Measurements from ENCODE around the gene FASN. TPM values are rescaled to one million over a fixed set of nuclear protein-coding genes. Genes with fewer than 3 reads are reported as not detected.

FASN gene
- total RNA-seq, 2 experiments from 2014 or later, result 111 to 364 TPM

DNA sequence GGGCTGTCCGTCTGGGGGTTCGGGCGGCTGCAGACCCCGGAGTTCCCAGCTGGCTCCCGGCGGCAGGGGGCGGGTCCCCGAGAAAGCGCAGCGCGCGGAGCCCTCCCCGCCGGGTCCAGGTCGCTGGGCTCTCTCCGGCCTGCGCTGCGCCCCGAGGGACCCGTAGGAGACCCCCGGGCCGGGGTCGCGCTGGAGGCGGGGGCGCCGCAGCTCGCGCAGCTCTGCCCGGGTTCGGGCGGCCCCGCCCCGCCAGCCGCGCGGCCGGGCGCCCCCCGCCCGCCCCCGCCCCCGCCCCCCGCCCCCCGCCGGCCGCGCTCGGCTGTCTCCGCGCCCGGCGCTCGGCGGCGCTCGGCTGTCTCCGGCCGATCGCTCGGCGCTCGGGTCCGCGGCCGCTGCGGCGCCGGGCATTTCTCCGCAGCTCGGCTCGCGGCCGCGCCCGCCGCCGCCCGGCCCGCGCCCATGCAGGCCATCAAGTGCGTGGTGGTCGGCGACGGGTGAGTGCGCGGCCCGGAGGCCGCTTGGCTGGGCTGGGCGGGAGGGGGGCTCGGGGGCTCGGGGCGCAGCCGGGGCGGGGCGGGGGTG lies 66.6 kb downstream of the FASN start, which contains the start of gene RAC3:
TSS of gene RAC3 (plus strand) at position 376 of the 582 bp plus-strand sequence. CDS start at position 460, 84 bp downstream.
- Histone ChIP-seq H3K9me2 (ENCODE audit: insufficient read depth, low read length) (no peaks in the 10 kb centered on the region), H3K27ac (ENCODE audit: low read depth, low read length, poor library complexity, severe bottlenecking) (no peak within 1 kb of the TSS), H3K9me3 (ENCODE audit: low read length) (no peaks in the 10 kb centered on the region), H3K36me3 (ENCODE audit: insufficient read depth, low read length) (no peaks in the 10 kb centered on the region), H4K20me1 (ENCODE audit: insufficient read depth, low read length) (0 out of 2 replicates have a peak, but pooled peaks cover under 1% of the 10 kb centered on the region), H3K79me2 (ENCODE audit: insufficient read depth, low read depth, low read length) (no peaks in the 10 kb centered on the region), H3K4me2 (ENCODE audit: low read length) (peak within 1 kb of the TSS; percentile 62), H2AFZ (ENCODE audit: low read length) (peak within 1 kb of the TSS; percentile 59), H3K4me3 (ENCODE audit: low read depth, low read length, poor library complexity, severe bottlenecking) (peak within 1 kb of the TSS; percentile 51), H3K4me1 (ENCODE audit: insufficient read depth, low read length, poor library complexity, severe bottlenecking) (peaks cover 16% of the 10 kb centered on the region)
- DNase-seq (ENCODE audit: low spot score), result no peak
- no TSS peak for BruUV-seq (replicated peaks)
- ChIA-PET POLR2A (no interaction called here), CTCF (ENCODE audit: unreplicated experiment) (no interaction called here)
- TF ChIP-seq, protein P1, sequence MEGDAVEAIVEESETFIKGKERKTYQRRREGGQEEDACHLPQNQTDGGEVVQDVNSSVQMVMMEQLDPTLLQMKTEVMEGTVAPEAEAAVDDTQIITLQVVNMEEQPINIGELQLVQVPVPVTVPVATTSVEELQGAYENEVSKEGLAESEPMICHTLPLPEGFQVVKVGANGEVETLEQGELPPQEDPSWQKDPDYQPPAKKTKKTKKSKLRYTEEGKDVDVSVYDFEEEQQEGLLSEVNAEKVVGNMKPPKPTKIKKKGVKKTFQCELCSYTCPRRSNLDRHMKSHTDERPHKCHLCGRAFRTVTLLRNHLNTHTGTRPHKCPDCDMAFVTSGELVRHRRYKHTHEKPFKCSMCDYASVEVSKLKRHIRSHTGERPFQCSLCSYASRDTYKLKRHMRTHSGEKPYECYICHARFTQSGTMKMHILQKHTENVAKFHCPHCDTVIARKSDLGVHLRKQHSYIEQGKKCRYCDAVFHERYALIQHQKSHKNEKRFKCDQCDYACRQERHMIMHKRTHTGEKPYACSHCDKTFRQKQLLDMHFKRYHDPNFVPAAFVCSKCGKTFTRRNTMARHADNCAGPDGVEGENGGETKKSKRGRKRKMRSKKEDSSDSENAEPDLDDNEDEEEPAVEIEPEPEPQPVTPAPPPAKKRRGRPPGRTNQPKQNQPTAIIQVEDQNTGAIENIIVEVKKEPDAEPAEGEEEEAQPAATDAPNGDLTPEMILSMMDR (conservative IDR thresholded peaks at IDR 0.05; ENCODE audit: low read length), result no peak
- no peak for TF ChIP-seq EZH2phosphoT487 (IDR thresholded peaks at IDR 0.05; ENCODE audit: borderline replicate concordance, low read depth, low read length)
- intact Hi-C loops (cut with micrococcal nuclease; ENCODE audit: unreplicated experiment), result loop anchor here (5.0 kb wide), 1 partner anchor 176 kb away; no protein-coding TSS in a partner anchor

DNA sequence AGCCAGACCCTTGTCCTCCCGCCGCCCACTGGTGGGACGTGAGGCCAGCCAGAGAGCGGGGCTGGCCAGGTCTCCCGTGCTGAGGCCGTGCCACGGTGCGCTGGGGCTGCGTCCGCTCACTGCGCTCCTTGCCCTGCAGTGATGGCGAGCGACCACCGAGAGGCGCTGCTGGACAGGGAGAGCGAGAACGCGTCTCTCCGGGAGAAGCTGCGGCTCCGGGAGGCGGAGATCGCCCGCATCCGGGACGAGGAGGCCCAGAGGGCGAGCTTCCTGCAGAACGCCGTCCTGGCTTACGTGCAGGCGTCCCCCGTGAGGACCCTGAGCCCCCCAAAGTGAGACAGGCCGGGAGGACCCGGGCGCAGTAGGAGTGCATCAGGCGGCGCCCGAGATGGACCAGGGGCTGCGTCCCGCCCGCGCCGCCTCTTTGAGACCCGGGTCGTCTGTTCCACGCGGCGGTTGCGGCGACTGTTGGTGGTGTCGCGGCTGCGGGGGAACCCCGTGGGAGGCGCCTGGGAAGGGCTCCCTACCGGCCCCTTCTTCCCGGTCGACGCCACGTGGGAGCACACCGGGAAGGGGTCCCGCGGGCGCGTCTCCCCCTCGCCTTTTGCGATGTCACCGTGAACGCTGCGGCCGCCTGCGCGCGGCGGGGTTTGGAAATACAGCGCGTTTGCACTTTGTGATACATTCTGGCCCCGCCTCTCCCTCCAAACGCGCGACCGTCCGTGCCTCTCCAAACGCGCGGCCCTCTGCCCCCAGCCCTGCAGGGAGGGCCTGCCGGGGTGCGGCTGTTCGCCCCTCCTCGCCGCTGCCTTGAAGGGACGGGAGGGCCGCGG lies 67.3 kb downstream of the FASN start:
- H3K4me1 ChIP-seq (ENCODE audit: insufficient read depth, low read length, poor library complexity, severe bottlenecking), result peaks cover 12% of the 10 kb centered on the region
- peak overlapping the region; percentile 59 for H2AFZ ChIP-seq (ENCODE audit: low read length)
- TF ChIP-seq, protein P1 (conservative IDR thresholded peaks at IDR 0.05; ENCODE audit: low read length), result peak; percentile 85
- no peak for TF ChIP-seq EZH2phosphoT487 (IDR thresholded peaks at IDR 0.05; ENCODE audit: borderline replicate concordance, low read depth, low read length)
- intact Hi-C loops (cut with micrococcal nuclease; ENCODE audit: unreplicated experiment), result loop anchor here (1.0 to 5.0 kb wide), 2 partner anchors 124 to 177 kb away; no protein-coding TSS in a partner anchor
- no peaks in the 10 kb centered on the region for H3K79me2 ChIP-seq (ENCODE audit: insufficient read depth, low read depth, low read length)
- no TSS peak for BruUV-seq (replicated peaks)
- H3K27ac ChIP-seq (ENCODE audit: low read depth, low read length, poor library complexity, severe bottlenecking), result no peak overlapping the region
- H3K9me2 ChIP-seq (ENCODE audit: insufficient read depth, low read length), result no peaks in the 10 kb centered on the region
- peak overlapping the region; percentile 62 for H3K4me2 ChIP-seq (ENCODE audit: low read length)
- ChIA-PET POLR2A (interaction anchor here (1.2 kb wide), 1 partner anchor 136 kb away, joined by 3 read pairs; no protein-coding TSS in a partner anchor), CTCF (ENCODE audit: unreplicated experiment) (interaction anchor here (0.5 to 0.6 kb wide), 2 partner anchors 114 to 138 kb away, joined by 3 read pairs; no protein-coding TSS in a partner anchor)
- H3K36me3 ChIP-seq (ENCODE audit: insufficient read depth, low read length), result no peaks in the 10 kb centered on the region
- no peaks in the 10 kb centered on the region for H3K9me3 ChIP-seq (ENCODE audit: low read length)
- DNase-seq (ENCODE audit: low spot score), result peak; percentile 85
- no peaks in the 10 kb centered on the region for H4K20me1 ChIP-seq (ENCODE audit: insufficient read depth, low read length)
- peak overlapping the region; percentile 51 for H3K4me3 ChIP-seq (ENCODE audit: low read depth, low read length, poor library complexity, severe bottlenecking)
